Activated CD4-positive, CD25-positive, alpha-beta regulatory T cell treated with anti-CD3 and anti-CD28 coated beads, Interleukin-2, amount 50 U/mL, for 16 hours (primary cell): Measurements from ENCODE around the gene ADAMTS17.

ENCODE experiments used
- DNase-seq: peaks from one replicate; pipeline ENCODE4 v3.0.0-alpha.2; 2020; ENCODE audit warnings: low read depth, low spot score

ADAMTS17 gene

GRCh38 chr15:100174159-100174903 is 167.4 kb downstream of the ADAMTS17 start:
- DNase-seq = no peak

DNA sequence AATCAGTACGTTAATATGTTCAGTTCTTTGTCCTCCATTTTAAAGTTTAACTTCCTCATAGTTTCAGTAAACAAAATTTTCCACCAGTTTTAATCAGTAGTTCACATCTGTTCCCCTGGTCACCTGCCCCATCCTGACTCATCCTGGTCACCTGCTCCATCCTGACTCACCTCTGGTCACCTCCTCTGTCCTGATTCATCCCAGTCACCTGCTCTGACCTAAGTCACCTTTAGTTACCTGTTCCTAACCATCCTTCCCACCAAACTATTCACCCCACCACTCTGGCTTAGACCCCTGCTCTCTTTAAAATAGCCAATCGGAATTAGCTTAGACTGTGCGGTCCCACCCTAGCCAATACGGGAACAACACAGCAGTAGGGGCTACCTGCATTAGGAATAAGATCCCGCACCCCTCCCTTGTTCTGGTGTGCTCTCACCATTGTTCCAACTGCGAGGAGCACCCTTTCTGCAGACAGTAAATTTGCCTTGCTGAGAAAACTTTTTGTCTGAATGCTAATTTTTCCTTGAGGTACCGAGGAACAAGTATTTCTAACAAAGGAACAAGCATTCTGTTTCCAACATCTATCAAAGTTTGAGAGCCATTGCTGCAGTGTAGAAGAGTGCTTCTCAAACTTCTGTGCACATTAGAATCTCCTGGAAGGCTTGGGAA is 169.3 kb downstream of the ADAMTS17 start:
- no peak for DNase-seq

DNA sequence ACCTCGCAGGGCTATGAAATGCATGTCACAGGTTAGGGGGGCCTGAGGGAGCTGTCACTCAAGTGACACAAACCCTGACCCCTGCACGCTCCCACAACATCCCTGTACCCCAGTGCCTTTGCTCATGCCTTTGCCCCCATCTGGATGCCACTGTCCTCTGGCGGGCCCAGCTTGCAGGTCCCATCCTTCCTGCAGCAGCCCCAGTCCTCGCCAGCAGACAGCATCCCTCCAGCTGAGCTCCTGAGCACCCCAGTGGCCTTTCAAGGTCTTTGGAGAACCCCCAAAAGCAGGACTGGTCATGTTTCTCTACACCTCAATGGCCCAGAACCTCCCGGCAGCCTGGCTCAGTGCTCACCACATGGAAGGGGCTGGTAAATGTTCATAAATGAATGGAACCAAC is 170.4 kb downstream of the ADAMTS17 start:
- DNase-seq = no peak

DNA sequence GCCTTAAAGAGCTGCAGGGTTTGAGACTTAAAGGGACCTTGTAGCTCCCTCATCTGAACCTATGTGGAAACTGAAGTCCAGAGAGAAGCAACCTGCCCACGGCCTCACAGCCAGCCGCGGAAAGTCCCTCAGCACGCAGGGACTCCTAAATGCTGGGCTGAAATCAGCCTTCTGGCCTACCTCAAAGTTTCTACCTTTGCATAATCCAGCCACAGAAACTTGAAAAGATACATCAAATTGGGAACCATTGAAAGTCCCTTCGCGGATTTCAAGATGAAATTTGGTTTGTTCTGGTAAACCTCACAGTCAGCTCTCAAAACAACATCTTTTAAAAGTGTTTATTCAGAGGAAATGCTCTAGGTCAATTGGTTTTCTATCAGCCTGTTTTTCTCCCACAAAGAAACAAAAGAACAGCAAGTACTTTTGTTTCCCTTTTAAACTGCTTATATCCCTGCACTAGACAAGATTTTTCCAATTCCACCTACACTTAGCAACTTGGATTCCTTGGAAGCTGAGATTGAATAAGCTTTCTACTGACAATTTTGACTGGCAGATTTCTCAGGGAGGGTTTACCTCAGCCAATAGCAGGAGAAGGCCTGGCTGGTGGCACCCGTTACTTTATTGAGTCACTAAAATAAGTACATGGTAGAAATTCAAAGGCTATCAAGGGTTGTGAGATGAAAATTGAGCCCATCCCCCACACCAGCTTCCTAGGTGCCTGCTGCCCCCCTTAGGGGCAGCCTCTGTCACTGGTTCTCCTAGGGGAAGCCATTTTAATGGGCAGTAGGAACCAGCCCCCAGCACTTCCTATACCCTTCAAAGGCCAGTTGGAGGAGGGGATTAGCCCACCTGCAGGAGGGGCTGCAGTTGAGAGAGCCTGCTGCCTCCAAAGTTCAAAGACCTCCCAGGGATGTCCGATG is 171.2 kb downstream of the ADAMTS17 start:
- DNase-seq = no peak

DNA sequence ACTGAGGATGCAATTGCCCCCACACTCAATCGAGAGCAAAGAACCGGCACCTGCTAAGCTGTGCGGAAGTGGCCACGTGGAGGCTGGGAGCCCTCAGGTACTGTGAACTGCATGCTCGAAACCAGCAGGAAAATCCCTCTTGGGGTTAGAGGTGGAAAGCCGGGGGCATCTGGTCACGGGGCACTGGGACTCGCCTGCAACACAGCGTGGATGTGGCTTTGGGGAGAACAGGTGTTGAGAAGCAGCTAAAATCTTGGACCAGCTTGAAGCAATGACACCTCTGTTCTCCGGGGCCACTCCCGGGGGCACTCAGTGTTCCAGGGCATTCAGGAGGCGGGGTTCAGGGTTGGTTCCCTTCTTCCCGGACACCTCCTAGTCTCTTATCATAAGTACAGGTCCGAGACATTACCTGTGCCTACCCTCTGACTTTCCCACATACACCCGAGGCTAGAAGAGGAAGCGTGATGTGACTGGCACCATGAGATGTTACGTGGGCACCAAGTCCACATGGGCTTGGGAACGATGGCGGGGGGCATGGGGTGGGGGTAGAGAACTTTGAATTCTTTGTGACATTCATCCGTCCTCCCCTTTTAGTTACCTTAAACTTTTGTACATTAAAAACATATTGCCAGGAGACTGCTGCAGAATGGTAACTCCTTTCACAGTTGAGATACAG is 172.0 kb downstream of the ADAMTS17 start:
- DNase-seq = no peak

DNA sequence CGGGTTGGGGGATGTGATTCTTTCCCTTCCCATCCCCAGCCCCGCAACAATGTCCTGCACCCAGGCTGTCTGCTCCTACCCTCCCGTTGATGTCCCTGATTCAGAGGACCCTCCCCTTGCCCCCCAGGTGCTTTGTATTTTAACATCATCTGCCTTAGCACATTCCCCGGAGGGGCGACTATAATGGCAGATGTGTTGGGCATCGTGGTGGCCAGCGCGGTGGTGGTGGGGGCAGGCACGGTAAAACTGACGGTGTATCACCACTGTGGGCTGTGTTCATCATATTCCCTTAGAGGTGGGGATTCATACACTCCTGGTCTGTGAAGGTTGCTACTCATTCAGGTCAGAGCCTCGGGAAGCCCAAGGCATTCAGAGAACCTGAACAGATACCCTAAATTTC is 173.0 kb downstream of the ADAMTS17 start:
- DNase-seq = no peak

DNA sequence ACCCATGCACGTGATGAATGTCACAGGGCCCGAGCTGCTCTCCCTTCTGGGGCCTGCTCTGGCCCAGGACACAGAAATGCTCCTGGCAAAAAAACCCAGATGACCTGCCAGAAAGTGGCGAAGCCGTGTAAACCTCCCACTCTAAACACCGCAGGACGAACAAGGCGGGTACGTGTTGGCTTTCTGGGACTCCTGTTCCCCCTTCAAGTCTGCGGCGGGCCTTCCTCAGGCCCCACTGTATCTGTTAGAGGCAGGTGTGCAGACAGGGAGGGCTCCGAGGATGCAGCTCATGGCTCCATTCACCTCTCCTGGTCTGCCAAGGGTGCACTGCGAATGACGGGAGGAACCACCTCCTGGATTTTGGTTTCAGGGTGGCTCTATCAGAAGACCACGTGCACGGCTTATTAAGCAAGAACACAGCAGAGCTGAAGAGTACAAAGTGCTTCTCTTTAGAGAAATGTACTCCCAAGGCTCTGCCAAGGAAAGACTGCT is 173.8 kb downstream of the ADAMTS17 start:
- no peak for DNase-seq

- no peak for DNase-seq
Measured at GRCh38 chr15:100166313-100166712, 175.5 kb downstream of the ADAMTS17 start.

- DNase-seq = no peak
Measured at GRCh38 chr15:100163961-100164360, 177.8 kb downstream of the ADAMTS17 start.

GRCh38 chr15:100160953-100161352 is 180.8 kb downstream of the ADAMTS17 start:
- DNase-seq = no peak

- DNase-seq = no peak
Measured at GRCh38 chr15:100159436-100159835, 182.3 kb downstream of the ADAMTS17 start.

DNA sequence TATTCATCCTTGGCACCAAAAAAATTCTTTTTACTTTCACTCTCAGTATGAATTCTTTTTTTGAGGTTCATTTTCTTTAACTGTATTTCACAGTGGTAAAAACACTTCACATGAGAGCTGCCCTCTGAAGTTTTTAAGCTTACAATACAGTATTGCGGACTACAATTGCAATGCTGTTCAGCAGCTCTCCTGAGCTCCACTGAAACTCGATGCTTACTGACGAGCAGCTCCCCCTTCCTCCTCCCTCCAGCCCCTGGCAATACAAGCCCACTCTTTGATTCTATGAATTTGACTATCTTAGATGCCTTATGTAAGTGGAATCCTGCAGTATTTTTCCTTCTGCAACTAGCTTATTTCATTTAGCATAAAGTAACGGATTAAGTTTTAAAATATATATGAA is 183.4 kb downstream of the ADAMTS17 start:
- no peak for DNase-seq

- no peak for DNase-seq
Measured at GRCh38 chr15:100156201-100156600, 185.6 kb downstream of the ADAMTS17 start.

DNA sequence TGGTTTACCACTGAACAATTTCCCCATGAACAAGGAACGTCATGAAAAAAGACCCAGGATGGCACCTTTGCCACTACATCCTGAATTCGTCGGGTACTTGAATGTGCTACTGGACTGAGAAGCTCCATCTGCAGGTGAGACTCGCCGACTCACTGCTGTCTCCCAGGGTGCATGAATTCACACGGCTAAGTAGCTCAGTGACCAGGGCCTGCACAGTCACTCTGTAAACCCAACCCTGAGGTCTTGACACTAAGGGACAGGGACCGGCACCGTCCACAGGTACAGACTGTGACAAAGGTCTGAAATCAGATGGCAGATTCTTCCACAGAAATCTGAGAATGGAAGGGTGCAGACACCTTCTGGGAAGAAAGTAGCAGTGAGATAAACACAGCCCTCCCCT is 187.4 kb downstream of the ADAMTS17 start:
- no peak for DNase-seq

DNA sequence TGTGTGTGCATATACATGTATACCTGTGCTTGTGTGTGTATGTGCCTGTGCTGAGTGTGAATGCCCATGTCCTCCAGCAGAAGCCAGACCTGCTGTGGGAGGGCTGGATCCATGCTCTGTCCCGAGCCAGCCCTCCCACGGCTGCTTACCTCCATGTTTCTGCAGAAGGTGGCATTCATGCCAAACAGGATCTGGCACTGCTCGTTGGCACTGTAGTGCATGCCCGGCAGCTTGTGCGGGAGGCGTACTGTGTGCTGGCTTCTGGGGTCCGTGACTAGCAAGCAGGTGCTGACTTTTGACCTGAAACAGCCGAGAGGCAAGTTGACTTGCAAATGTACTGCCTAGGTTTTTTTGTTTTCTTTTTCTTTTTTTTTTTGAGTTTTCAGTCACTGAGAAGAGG is 189.3 kb downstream of the ADAMTS17 start:
- DNase-seq = no peak

DNA sequence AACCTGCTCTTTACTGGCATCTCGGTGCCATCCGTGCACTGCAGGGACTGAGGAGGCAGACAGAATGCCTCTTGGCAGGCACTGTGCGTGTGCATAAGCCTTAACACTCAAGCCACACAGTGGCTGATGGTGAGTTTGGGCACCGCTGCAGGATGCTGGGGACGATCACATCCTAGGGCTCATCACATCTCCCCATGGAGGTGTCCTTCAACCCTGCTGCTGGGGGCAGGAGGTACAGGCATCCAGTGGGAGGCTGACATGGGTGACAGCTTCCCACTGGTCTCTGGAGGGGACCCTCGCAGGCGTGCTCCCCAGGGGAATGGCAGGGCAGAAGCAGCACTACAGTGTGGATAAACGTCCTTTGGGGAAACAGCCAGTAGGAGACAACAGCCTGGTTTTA is 190.9 kb downstream of the ADAMTS17 start:
- DNase-seq = no peak

DNA sequence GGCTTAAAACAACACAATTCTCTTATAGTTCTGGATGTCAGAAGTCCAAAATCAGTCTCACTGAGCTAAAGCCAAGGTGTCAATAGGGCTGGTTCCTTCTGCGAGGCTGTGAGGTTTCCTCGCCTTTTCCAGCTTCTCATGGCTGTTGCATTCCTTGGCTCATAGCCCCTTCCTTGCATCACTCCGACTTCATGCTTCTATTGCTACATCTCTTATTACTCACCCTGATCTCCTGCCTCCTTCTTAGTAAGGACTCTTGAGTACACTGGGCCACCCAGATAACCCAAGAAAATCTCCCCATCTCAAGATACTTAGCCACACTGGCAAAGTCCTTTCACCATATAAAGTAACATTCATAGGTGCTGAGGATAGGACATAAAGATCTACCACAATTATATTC is 193.9 kb downstream of the ADAMTS17 start:
- no peak for DNase-seq

DNA sequence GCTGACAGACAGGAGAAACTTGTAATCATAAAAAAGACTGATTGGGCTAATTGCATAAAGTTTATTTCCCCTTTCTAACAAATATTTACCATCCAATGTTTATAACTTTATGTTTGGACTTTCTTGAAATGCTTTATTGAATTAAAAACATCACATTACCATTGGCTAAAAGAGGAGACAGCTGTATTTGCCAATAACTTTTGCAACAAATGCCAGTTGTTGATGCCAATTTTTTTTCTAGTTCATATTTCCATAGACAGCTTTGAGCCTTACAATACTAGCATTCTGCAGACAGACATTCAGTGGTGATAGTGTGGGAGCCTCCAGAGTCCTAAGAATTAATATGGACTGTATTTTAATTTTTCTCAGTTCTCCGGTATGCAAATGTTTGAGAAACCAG is 198.4 kb downstream of the ADAMTS17 start:
- DNase-seq = no peak

- DNase-seq = no peak
Measured at GRCh38 chr15:100141311-100142001, 200.3 kb downstream of the ADAMTS17 start.

- DNase-seq = no peak
Measured at GRCh38 chr15:100140527-100141308, 201.1 kb downstream of the ADAMTS17 start.
